HG03439 (cell line): ENCODE data around the gene SRP14.
"Not testable (repeated sequence)": the region's sequence is repeated elsewhere in the genome, so short reads cannot be mapped to it uniquely, and the experiment has no call there.

Experiments used
- ATAC-seq: cut with Tn5 transposase; IDR thresholded peaks from one replicate; pipeline ENCODE4 v1.9.1; 2021; ENCODE audit warnings: mild to moderate bottlenecking, moderate library complexity; ENCODE audit not compliant: unreplicated experiment

Gene SRP14, protein sequence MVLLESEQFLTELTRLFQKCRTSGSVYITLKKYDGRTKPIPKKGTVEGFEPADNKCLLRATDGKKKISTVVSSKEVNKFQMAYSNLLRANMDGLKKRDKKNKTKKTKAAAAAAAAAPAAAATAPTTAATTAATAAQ

DNA sequence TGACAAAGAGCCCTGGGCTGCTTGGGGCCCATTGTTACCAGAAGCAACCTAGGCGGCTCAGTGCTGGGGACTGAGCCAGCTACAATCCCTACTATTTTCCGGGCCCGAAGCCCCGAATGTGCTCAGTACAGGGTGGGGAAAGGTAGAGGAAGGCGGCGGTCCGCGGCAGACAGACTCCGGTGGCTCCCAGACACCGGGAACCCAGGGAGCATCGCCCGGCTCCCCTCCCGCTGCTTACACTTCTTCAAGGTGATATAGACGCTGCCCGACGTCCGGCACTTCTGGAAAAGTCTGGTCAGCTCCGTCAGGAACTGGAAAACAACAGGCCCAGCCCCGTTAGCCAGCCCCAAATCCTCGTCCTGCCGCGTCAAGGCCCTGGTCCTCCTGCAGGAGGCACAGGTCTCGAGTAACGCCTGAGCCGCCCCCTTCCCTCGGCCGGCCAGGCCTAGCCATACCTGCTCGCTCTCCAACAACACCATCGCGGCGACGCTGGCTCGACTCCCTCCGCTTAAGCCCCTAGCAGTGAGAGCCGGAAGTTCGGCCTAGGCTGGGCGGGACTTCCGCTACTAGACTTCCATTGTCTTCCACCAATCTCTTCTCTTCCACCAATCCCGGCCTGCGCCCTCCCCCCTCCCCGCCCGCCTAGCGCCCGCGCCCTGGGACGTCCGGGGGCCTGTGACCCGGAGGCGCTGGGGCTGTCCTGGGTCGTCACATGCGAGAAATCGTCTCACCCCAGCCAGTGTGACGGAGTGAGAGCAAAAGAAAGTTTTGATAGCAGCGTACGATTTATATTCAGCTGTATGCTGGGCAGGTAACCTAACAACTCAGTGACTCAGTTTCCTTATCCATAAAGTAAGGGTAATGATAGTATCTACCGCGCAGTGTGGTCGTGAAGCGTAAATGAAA lies at the start of gene SRP14:
TSS of gene SRP14 (minus strand) at position 544 of the 906 bp plus-strand sequence. CDS start at position 479, 65 bp downstream.
- peak; percentile 88 for ATAC-seq

DNA sequence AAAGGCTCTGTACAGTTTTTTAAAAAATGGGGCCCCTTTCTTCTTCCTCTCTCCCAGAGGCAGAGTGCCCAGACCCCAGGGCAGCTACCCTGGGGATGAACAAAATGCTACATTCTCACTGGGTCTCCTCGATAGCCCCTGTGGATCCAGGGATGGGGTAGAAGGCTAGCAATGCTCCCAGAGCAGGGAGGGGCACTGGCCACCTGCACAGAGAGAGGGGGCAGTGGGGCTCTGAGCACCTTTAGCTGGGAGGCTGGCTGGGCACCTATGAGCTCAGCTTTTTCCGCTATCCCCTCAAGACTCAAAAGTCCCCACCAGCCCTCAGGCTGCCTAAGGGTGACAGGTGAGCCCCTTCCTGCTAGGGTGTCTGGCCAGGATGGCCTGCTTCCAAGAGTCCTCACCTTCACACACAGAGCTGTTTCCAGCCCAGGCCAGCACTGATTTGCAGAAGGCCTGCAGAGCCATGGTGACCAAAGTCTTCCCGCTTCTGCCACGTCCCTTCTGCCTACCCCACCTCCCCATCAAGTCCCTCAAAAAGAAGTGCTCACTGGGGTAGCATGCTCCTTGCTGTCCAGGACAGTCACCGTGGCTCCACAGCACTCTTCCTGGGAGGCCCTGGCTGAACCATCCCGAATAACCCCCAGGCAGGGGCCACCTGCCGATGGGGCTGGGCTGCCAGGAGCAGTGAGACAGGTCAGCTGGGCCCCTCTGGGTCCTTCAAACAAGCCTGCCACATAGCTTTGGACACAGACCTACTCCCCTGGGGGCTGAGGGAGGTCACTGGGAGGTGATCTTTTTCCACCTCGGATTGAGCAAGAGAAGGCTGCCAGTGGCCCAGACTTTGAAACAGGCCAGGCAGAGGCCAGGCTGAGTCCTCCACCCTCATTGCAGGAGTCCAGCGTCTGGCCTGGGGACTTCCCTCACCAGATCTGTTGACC lies 49.3 kb upstream of the SRP14 start:
- ATAC-seq: no peak

DNA sequence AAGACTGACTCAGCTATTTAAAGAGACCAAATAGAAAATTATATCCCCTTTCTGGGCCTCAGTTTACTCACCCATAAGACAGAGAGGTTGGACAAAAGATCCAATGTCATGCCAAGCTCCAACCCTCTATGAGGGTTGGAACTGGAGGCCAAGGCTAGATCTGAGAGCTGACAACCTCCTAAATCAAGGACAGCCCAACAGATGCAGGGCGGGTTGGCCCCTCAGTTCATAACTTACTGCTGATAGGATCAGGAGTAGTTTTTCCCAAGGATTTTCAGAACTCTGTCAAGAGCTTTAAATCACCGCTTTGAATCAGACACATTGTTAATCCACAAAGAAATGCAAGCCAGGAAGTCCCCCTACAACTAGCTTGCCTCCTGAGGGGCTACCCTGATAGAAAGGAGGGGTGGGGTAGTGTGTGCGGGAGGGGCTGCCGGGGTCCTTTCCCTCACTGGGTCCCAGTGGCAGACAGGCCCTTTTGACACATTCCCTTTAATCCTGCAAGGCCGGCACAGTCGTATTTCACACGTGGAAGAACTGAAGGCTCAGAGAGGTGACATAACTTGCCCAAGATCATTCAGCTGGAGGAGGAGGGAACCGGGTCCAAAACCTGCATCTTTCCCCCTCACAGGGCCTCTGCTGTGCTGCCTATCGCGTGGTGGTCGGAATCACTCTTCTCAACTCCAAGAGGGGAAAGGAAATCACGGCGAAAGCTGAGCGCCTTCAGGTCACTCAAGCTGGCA lies 48.3 kb upstream of the SRP14 start:
- ATAC-seq: no peak

DNA sequence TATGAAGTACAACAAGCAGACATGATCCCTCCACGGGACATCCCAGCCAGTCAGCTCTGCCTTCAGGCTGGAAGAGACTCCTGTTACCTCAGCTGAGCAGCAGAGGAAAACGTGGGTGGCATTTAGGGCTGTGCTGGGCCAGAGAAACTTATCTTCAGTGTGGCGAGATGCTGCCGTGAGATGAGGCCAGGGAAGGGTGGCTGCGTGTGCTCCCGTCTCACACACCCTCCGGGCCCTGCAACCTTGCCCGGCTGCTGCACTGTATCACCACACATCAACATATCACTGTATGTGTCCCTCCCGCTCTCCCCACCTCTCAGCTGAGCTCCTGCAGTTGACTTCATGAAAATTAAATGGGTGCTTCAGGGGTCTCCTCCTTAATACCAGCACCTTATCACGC lies 46.3 kb upstream of the SRP14 start:
- no peak for ATAC-seq

DNA sequence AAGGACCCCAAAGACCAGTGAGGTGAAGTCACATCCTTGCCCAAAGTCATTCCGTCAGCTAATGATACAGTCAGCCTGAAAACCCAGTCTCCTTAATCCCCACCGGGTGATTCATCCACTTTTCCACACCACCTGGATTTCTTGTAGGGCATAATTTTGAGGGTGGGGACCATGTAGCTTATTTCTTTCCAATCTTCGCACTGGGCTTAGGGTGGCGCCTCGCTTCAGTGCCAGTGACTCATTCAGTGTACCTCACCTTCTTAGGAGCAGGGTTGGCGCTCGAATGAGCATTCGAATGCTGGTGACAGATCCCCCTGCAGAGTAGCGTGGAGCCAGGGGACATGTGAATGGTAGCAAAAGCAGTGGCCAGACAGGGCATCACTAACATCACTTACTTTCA lies 45.7 kb upstream of the SRP14 start:
- no peak for ATAC-seq

DNA sequence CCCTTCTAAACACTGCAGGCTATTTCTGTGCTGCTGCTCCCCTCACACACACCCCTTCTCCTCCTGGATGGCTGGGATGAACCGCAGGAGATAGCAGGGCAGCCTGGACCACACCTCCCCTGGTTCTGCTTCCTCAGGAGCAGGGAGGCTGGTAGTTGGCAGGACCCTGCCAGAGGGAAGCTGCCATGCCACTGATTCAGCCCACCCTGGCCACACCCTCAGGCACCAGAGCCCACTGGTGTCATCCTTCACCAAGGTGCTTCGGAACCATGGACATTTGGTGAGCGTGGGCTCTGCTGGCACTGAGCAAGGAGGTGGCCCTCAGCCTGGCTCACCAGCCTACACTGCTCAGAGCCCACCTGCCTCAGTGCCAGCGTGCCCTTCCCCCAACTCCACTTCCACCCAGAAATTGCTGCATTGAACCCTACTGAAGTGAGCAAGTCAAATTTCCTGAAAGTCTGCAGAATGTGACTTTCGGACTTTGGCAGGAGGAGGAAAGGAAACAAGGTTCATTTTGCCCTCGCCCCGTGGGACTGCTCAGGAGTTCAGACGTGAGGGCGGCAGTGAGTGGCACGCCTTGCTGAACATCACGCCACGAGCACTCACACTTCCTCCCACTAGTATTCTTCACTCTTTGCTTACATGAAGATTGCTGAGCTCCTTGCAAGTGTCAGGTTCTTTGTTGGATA lies 43.4 kb upstream of the SRP14 start:
- ATAC-seq: no peak

DNA sequence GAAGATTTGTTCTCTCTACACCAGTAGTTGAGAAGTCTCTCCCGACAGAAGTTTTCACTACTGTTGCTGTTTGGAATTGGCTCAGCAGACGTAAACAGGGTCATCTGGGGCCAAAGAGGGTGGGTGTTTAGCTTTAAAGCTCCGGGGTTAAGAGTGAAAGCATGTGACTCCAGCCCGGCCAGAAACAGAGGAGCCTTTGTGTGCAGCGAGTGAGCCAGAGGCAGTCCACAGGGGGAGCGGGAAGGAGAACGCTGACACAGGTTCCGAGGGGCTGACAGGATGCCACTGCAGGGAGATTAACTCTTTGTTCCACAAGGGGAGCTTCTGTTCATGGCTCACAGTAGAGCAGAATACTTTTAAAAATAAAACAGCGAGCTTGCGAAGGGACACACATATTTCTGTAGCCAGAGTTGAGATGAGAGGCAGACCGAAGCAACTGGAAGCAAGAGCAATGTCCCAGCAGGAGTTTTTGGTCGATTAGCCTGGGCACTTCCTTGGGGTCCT lies 42.8 kb upstream of the SRP14 start:
- ATAC-seq: no peak

DNA sequence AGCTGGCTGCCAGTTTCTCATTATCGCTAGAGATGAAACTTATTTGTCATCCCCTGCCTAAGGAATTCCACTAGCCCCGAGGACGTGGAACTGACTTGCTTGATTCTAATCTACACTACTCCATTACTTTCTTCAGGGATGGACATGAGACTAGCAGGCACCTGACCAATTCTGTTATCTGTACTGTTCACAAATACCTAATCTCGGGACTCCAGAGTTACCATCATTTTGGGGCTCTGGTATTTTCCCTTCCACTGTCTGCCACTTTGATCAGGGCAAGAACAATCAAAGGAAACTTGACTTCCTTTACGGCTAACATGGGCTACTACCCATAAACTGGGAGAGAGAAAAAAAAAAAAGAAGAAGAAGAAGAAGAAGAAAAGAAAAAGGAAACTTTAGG lies 41.9 kb upstream of the SRP14 start:
- no peak for ATAC-seq

DNA sequence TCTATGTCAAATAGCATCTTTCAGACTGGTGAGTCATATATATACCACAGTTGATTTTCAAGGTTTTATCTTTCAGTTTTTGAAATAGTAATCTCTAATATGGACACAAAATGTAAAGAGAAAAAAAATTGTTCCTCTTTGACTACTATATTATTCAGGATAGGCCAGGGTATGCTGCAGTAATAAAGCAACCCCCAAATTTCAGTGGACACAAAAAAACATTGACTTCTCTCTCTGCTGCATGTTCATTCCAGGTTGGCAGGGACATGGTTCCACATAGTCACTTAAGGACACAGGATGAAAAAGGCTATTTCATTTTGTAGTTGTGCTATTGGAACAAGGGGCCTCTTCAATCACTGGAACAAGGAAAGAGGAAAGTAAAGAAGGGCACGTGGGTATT lies 41.1 kb upstream of the SRP14 start:
- ATAC-seq: no peak

DNA sequence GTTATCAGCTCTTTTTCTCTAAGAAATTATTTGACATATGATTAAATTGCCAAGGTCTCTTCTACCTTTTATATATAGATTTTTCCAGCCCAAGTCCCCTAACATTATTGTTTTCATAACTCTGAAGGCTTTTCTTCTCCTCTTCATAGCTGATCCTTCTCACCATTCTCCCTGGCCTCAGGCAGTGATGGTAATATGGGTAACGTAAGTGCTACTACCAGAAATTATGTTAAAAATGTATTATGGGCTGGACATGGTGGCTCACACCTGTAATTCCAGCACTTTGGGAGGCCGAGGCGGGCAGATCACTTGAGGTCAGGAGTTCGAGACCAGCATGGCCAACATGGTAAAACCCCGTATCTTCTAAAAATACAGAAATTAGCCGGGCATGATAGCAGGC lies 40.5 kb upstream of the SRP14 start:
- ATAC-seq: no peak

DNA sequence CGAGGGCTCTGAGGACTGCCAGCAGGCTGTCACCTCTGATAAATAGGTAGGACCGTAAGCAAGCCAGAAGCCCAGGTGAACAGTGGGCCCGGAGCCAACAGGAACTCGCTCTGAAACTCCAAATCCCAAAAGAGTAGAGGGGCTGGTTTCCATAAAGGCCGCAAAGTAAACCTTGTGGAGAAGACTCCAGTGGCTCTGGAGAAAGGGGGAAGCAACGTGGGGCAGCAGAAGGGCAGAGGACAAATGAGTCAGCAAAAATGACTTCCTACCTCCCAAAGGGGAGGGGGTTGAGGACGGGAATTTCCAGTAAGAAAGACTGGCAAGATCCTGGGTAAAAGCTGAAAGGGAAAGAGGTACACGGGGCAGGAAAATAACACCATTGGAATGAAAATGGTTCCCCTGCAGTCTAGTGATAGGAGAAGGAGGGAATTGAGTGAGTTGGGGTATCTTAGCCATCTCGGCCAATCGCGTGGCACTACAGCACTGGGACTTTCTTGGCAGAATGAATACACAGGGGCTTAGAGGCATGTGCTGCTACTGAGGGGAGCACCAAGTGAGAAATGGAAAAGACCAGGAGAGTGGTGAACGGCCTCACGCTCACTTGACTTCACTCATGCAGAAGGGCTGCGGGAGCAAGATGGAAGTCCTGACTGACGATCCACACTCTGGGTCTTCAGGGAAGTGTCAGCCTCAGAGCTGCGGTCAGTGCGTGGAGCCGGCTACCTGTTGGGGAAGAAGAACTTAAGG lies 36.5 kb upstream of the SRP14 start:
- ATAC-seq: no peak

DNA sequence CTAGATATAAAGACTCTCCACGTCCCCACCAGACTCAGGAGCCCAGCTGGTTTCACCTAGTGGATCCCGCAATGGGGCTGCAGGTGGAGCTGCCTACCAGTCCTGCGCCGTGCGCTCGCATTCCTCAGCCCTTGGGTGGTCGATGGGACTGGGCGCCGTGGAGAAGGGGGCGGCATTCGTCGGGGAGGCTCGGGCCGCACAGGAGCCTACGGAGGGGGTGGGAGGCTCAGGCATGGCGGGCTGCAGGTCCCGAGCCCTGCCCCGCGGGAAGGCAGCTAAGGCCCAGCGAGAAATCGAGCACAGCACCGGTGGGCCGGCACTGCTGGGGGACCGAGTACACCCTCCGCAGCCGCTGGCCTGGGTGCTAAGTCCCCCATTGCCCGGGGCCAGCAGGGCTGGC lies 35.7 kb upstream of the SRP14 start:
- ATAC-seq: not testable (repeated sequence)

DNA sequence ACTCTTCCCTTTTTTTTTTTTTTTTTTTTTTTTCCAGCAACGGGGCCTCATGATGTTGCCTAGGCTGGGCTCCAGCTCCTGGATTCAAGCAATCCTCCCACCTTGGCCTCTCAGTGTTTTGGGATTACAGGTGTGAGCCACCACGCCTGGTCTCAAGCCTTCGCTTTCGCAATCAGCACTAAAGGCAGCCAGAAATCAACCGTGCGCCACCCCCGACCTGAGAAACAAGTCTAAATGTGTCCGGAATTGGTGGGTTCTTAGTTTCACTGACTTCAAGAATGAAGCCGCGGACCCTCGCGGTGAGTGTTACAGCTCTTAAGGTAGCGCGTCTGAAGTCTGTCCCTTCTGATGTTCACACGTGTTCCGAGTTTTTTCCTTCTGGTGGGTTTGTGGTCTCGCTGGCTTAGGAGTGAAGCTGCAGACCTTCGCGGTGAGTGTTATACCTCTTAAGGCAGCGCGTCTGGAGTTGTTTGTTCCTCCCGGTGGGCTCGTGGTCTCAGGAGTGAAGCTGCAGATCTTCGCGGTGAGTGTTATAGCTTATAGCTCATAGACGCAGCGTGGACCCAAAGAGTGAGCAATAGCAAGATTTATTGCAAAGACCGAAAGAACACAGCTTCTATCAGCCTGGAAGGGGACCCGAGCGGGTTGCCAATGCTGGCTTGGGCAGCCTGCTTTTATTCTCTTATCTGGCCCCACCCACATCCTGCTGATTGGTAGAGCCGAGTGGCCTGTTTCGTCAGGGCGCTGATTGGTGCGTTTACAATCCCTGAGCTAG lies 34.9 kb upstream of the SRP14 start:
- ATAC-seq: not testable (repeated sequence)

DNA sequence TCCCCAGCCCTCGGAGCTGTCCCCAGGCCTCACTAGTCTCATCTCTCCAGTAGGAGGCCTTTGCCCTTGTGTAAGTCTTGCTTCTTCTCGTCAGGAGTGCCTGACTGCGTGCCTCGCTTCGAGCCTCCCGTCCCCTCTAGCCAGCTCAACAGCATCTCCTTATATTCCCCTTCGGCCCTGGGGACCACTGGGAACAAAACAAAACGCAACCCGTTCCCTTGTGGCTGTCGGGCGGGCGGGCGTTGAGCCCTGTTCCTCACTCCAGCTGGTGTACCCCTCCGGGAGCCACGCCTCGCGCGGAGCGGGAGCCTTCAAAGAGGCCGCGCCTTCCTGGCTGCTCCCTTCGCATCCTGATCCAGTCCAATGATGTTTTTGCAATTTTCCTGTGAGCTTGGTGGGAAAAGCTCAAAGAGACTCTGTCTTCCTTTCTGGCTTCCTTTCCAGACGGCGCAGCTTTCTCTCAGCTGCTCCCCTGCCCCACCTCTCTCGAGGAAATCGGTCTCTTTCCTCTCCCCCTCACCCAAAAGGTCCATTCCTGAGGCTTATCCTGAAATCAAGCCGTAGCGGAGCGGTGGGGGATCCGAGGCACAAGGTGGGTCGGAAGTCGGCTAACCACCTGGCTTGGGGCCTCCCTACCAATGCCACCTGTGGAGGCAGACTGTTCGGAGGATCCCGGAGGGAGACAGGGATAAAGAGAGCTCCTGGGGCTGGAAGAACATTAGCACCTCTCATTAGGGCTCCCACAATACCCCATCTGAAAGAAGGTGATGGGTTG lies 33.4 kb upstream of the SRP14 start:
- no peak for ATAC-seq

DNA sequence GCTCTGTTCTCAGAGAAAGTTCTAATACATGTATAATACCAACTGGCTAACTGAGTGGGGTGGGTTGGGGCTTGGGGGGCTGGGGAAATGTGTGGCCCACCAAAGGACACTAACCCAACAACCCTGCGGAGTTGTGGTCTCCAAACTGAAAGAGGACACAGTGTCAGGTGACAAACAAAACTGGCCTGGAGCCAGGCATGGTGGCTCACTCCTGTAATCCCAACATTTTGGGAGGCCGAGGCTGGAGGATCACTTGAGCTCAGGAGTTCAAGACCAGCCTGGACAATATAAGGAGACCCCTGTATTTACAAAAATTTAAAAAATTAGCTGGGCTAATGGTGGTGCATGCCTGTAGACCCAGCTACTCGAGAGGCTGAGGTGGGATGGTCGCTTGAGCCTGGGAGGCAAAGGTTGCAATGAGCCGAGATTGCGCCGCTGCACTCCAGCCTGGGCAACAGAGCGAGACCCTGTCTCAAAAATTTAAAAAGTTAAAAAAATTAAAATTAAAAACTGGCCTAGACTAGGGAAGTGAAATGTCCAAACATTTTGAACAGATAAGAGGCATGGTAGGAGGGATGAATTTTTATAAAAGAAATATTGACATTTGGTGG lies 31.7 kb upstream of the SRP14 start:
- no peak for ATAC-seq

DNA sequence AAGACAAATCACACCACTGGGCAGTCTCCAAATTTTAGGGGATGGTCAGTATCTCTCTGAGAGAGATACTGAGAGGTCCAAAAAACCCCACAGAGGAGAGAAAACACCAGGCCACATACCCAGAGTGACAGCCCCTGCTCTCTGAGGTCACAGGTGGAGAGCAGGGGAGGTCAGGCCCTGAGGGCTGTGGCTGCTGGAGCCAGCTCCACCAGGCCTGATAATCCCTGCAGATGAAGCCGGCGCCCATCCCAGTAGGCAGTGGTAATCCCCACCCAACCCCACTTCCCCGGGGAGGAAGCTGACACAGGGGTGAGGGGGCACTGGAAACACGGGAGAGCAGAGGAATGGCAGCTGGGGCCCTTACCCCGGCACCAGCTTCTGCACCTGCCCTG lies 31.2 kb upstream of the SRP14 start:
- ATAC-seq: no peak
